NCI-H446 treated with DMSO at 0.1 percent for 48 hours (cell line): ENCODE measurements around the gene TUBGCP6.

ENCODE experiments used
- DNase-seq: peaks from one replicate; lab custom pipeline; 2025; lab: John Stamatoyannopoulos, UW

The TUBGCP6 gene

GRCh38 chr22:50194037-50194805 lies 50.6 kb downstream of the TUBGCP6 start:
- DNase-seq = no peak

GRCh38 chr22:50193621-50194020 lies 51.2 kb downstream of the TUBGCP6 start:
- no peak for DNase-seq

GRCh38 chr22:50192436-50193204 lies 52.2 kb downstream of the TUBGCP6 start:
- DNase-seq = no peak

- no peak for DNase-seq
These were observed 53.7 kb downstream of the TUBGCP6 start for GRCh38 chr22:50190941-50191741.

GRCh38 chr22:50190182-50190940 lies 54.5 kb downstream of the TUBGCP6 start:
- DNase-seq = peak; percentile 6

- DNase-seq = no peak
These were observed 55.0 kb downstream of the TUBGCP6 start for GRCh38 chr22:50189849-50190181.

- DNase-seq = no peak
These were observed 55.5 kb downstream of the TUBGCP6 start for GRCh38 chr22:50189184-50189848.

GRCh38 chr22:50188356-50188755 lies 56.5 kb downstream of the TUBGCP6 start:
- no peak for DNase-seq

- no peak for DNase-seq
These were observed 57.9 kb downstream of the TUBGCP6 start for GRCh38 chr22:50186761-50187523.

GRCh38 chr22:50186181-50186714 lies 58.6 kb downstream of the TUBGCP6 start:
- no peak for DNase-seq

GRCh38 chr22:50185375-50186087 lies 59.3 kb downstream of the TUBGCP6 start, which contains the start of gene TRABD:
TRABD (plus strand) TSS chr22:50185913; CDS start chr22:50193061, 7,148 bp downstream.
- peak; percentile 71 for DNase-seq

- no peak for DNase-seq
These were observed 59.9 kb downstream of the TUBGCP6 start for GRCh38 chr22:50184902-50185374.

- no peak for DNase-seq
These were observed 60.6 kb downstream of the TUBGCP6 start for GRCh38 chr22:50184004-50184901.

- DNase-seq = no peak
These were observed 61.5 kb downstream of the TUBGCP6 start for GRCh38 chr22:50183141-50183971.

GRCh38 chr22:50182176-50183081 lies 62.4 kb downstream of the TUBGCP6 start:
- no peak for DNase-seq
